HepG2 (cell line): ENCODE results near the gene CCND2. TPM values are rescaled to one million over a fixed set of nuclear protein-coding genes. Genes with fewer than 3 reads are reported as not detected.
A peak's percentile ranks its signal among the peaks of the same experiment; 100 is the strongest.

Source experiments
- BCL6 ChIP-seq: IDR thresholded peaks from 2 replicates; pipeline ENCODE4 v1.6.1; 2016; ENCODE audit warnings: missing genetic modification reagents, missing compliant biosample characterization
- BRD4 ChIP-seq: sonication (generic); formaldehyde crosslinking; IDR thresholded peaks from 2 replicates; pipeline ENCODE4 v1.4.0; 2020; ENCODE audit warnings: missing genetic modification reagents
- CENPT ChIP-seq: sonication (generic); formaldehyde crosslinking; IDR thresholded peaks from 2 replicates; pipeline ENCODE4 v1.8.0; 2022; ENCODE audit warnings: low read depth, mild to moderate bottlenecking, moderate library complexity, missing genetic modification reagents
- GATAD1 ChIP-seq: IDR thresholded peaks from 2 replicates; pipeline ENCODE4 v1.6.1; 2016; ENCODE audit warnings: missing genetic modification reagents, missing compliant biosample characterization
- IRF2 ChIP-seq: IDR thresholded peaks from 2 replicates; pipeline ENCODE4 v1.6.1; 2018; ENCODE audit warnings: missing genetic modification reagents, missing compliant biosample characterization
- KAT7 ChIP-seq: IDR thresholded peaks from 2 replicates; pipeline ENCODE4 v1.6.1; 2018; ENCODE audit warnings: borderline replicate concordance, missing compliant biosample characterization
- MTA1 ChIP-seq: sonication (generic); formaldehyde crosslinking; IDR thresholded peaks from 2 replicates; pipeline ENCODE4 v1.4.0; 2020; ENCODE audit warnings: missing genetic modification reagents, mild to moderate bottlenecking, borderline replicate concordance
- MXD3 ChIP-seq: IDR thresholded peaks from 2 replicates; pipeline ENCODE4 v1.6.1; 2016; ENCODE audit warnings: mild to moderate bottlenecking, missing biosample characterization, missing genetic modification reagents
- NCOA2 ChIP-seq: sonication (generic); formaldehyde crosslinking; IDR thresholded peaks from 2 replicates; pipeline ENCODE4 v1.8.0; 2022; ENCODE audit warnings: inconsistent platforms
- NR2F1 ChIP-seq, 2 experiments: fragments of 450-650 bp in 1 of 2; formaldehyde crosslinking in 1 of 2; IDR thresholded peaks; 2 replicates each; pipeline versions ENCODE4 v1.5.0 to v1.6.1; 2016 to 2020; ENCODE audit warnings: mild to moderate bottlenecking in 1 of 2, missing compliant biosample characterization in 1 of 2, missing genetic modification reagents in 1 of 2, moderate library complexity in 1 of 2
- PHF20 ChIP-seq: sonication (generic); formaldehyde crosslinking; IDR thresholded peaks from 2 replicates; pipeline ENCODE4 v1.5.0; 2020; ENCODE audit warnings: mild to moderate bottlenecking, missing genetic modification reagents
- SAP130 ChIP-seq: IDR thresholded peaks from 2 replicates; pipeline ENCODE4 v1.6.1; 2016; ENCODE audit warnings: low read depth
- SIX4 ChIP-seq: sonication (generic); formaldehyde crosslinking; IDR thresholded peaks from 2 replicates; pipeline ENCODE4 v1.4.0; 2020; ENCODE audit warnings: missing genetic modification reagents
- SMARCC2 ChIP-seq: fragments of 450-650 bp; IDR thresholded peaks from 2 replicates; pipeline ENCODE4 v1.6.1; 2017; ENCODE audit warnings: antibody characterized with exemption, mild to moderate bottlenecking
- TGIF2 ChIP-seq: IDR thresholded peaks from 2 replicates; pipeline ENCODE4 v1.6.1; 2016; ENCODE audit warnings: control low read depth, missing compliant biosample characterization
- ZNF10 ChIP-seq: sonication (generic); formaldehyde crosslinking; IDR thresholded peaks from 2 replicates; pipeline ENCODE4 v1.4.0; 2020; ENCODE audit warnings: mild to moderate bottlenecking, low read depth, missing genetic modification reagents, borderline replicate concordance
- ZNF317 ChIP-seq: sonication (generic); formaldehyde crosslinking; IDR thresholded peaks from 2 replicates; pipeline ENCODE4 v1.5.0; 2020; ENCODE audit warnings: mild to moderate bottlenecking, missing genetic modification reagents
- ZNF331 ChIP-seq: sonication (generic); formaldehyde crosslinking; IDR thresholded peaks from 2 replicates; pipeline ENCODE4 v1.4.0; 2020; ENCODE audit warnings: missing genetic modification reagents
- ZNF547 ChIP-seq: sonication (generic); formaldehyde crosslinking; IDR thresholded peaks from 2 replicates; pipeline ENCODE4 v1.5.1; 2020; ENCODE audit warnings: mild to moderate bottlenecking, missing genetic modification reagents
- ZNF556 ChIP-seq: sonication (generic); formaldehyde crosslinking; IDR thresholded peaks from 2 replicates; pipeline ENCODE4 v1.4.0; 2020; ENCODE audit warnings: mild to moderate bottlenecking, missing genetic modification reagents, borderline replicate concordance
- ZNF563 ChIP-seq: sonication (generic); formaldehyde crosslinking; IDR thresholded peaks from 2 replicates; pipeline ENCODE4 v1.8.0; 2022; ENCODE audit warnings: mild to moderate bottlenecking, moderate library complexity, missing genetic modification reagents
- ZNF605 ChIP-seq: sonication (generic); formaldehyde crosslinking; IDR thresholded peaks from 2 replicates; pipeline ENCODE4 v1.8.0; 2022; ENCODE audit warnings: mild to moderate bottlenecking, missing genetic modification reagents
- ZNF674 ChIP-seq: sonication (generic); formaldehyde crosslinking; IDR thresholded peaks from 2 replicates; pipeline ENCODE4 v1.5.0; 2020; ENCODE audit warnings: low read depth, mild to moderate bottlenecking, missing genetic modification reagents
- ZNF777 ChIP-seq: sonication (generic); formaldehyde crosslinking; IDR thresholded peaks from 2 replicates; pipeline ENCODE4 v1.4.0; 2020; ENCODE audit warnings: missing genetic modification reagents
- ZNF883 ChIP-seq: sonication (generic); formaldehyde crosslinking; IDR thresholded peaks from 2 replicates; pipeline ENCODE4 v1.5.1; 2020; ENCODE audit warnings: mild to moderate bottlenecking, missing genetic modification reagents; ENCODE audit errors: not compliant biosample characterization
- polyA plus RNA-seq, 8 experiments: library from polyadenylated mRNA; depleted of rRNA in 3 of 8; stranded (reverse) in 7 of 8; unstranded in 1 of 8; fragments of >200 nt; fragmentation: Illumina TruSeq in 4 of 8; extraction: Trizol in 4 of 8; gene quantifications; 2 replicates each; pipeline versions ENCODE4 v1.2.1 to v1.2.3, GENCODE V29; 2011 to 2016; ENCODE audit warnings: low read depth in 4 of 8, missing spikeins in 1 of 8, mixed read lengths in 1 of 8; ENCODE audit not compliant: insufficient read depth in 1 of 8
- total RNA-seq, 5 experiments: library from RNA; depleted of rRNA; stranded (reverse); fragments of >200 nt; fragmentation: Illumina TruSeq; extraction: Trizol; gene quantifications; 2 replicates each; pipeline ENCODE4 v1.2.3, GENCODE V29; 2016; ENCODE audit warnings: low read depth in 1 of 5
- TF ChIP-seq, protein P1 (sequence below): sonication (generic); formaldehyde crosslinking; IDR thresholded peaks from 2 replicates; pipeline ENCODE4 v1.8.0; 2022; ENCODE audit warnings: mild to moderate bottlenecking, missing genetic modification reagents; ENCODE audit not compliant: insufficient replicate concordance
- TF ChIP-seq, protein P2 (sequence below): IDR thresholded peaks from 2 replicates; pipeline ENCODE4 v1.6.1; 2016; ENCODE audit warnings: low read depth

Gene CCND2
- total and polyA plus RNA-seq, 2 of the 13 experiments (the other 11 are each of a cell fraction or from before 2014, with no cell fraction given), result 0.61 to 1.4 TPM

- 0 out of 2 replicates have a peak, but pooled peaks have one; percentile 14 for TF ChIP-seq ZNF317
- peak; percentile 75 for TF ChIP-seq PHF20 (CRISPR knock-in tag)
- no peak; the same call in 1 of the 2 replicates for TF ChIP-seq ZNF563 (CRISPR knock-in tag)
- 0 out of 2 replicates have a peak, but pooled peaks have one; percentile 14 for TF ChIP-seq ZNF605 (CRISPR knock-in tag)
- TF ChIP-seq GATAD1, result peak; percentile 83
- no peak for TF ChIP-seq CENPT (CRISPR knock-in tag)
- TF ChIP-seq, protein P1, sequence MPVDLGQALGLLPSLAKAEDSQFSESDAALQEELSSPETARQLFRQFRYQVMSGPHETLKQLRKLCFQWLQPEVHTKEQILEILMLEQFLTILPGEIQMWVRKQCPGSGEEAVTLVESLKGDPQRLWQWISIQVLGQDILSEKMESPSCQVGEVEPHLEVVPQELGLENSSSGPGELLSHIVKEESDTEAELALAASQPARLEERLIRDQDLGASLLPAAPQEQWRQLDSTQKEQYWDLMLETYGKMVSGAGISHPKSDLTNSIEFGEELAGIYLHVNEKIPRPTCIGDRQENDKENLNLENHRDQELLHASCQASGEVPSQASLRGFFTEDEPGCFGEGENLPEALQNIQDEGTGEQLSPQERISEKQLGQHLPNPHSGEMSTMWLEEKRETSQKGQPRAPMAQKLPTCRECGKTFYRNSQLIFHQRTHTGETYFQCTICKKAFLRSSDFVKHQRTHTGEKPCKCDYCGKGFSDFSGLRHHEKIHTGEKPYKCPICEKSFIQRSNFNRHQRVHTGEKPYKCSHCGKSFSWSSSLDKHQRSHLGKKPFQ, result no peak
- TF ChIP-seq SAP130 (CRISPR knock-in tag), result peak; percentile 99
- 0 out of 2 replicates have a peak, but pooled peaks have one; percentile 33 for TF ChIP-seq MXD3 (CRISPR knock-in tag)
- TF ChIP-seq, protein P2, sequence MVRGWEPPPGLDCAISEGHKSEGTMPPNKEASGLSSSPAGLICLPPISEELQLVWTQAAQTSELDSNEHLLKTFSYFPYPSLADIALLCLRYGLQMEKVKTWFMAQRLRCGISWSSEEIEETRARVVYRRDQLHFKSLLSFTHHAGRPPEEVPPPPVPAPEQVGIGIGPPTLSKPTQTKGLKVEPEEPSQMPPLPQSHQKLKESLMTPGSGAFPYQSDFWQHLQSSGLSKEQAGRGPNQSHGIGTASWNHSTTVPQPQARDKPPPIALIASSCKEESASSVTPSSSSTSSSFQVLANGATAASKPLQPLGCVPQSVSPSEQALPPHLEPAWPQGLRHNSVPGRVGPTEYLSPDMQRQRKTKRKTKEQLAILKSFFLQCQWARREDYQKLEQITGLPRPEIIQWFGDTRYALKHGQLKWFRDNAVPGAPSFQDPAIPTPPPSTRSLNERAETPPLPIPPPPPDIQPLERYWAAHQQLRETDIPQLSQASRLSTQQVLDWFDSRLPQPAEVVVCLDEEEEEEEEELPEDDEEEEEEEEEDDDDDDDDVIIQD (CRISPR knock-in tag), result peak; percentile 20; the same call in 1 of the 2 replicates
- peak; percentile 95 for TF ChIP-seq ZNF777
- no peak for TF ChIP-seq SMARCC2
- TF ChIP-seq ZNF547 (CRISPR knock-in tag), result peak; percentile 62; the same call in 1 of the 2 replicates
- peak; percentile 55; the same call in 1 of the 2 replicates for TF ChIP-seq KAT7 (CRISPR knock-in tag)
- peak; percentile 19; the same call in 1 of the 2 replicates for TF ChIP-seq ZNF556 (CRISPR knock-in tag)
- no peak for TF ChIP-seq NR2F1 (CRISPR knock-in tag; IDR thresholded peaks at IDR 0.05)
- TF ChIP-seq MTA1 (CRISPR knock-in tag), result 0 out of 2 replicates have a peak, but pooled peaks have one; percentile 30
- peak; percentile 52 for TF ChIP-seq ZNF883 (CRISPR knock-in tag)
- TF ChIP-seq SIX4 (CRISPR knock-in tag), result no peak
- TF ChIP-seq BRD4, result peak; percentile 59; the same call in 1 of the 2 replicates
- TF ChIP-seq BCL6, result peak; percentile 68; the same call in 1 of the 2 replicates
- peak; percentile 44; the same call in 1 of the 2 replicates for TF ChIP-seq TGIF2
- TF ChIP-seq IRF2, result no peak
- no peak for TF ChIP-seq NCOA2 (CRISPR knock-in tag)
- TF ChIP-seq ZNF10, result no peak
- no peak for TF ChIP-seq ZNF674
- TF ChIP-seq ZNF331 (CRISPR knock-in tag), result peak; percentile 54; the same call in 1 of the 2 replicates
These were observed 47.5 kb downstream of the CCND2 start, which contains the start of gene TIGAR (continued) for GRCh38 chr12:4320853-4321701.
